ENCODE results near the gene EFHD2.

The EFHD2 gene

GRCh38 chr1:15436881-15437442, 27.3 kb downstream of the EFHD2 start:
- peaks cover 0 to 3% of the 10 kb centered on the region in 2 donors for H3K9me3 ChIP-seq (replicated peaks in 1 of 2; ENCODE audit: control insufficient read depth in 2 of 2, insufficient read depth in 1 of 2, low read depth in 1 of 2, low read length in 2 of 2)
- no peak overlapping the region for H3K4ac ChIP-seq (ENCODE audit: low read length)
- H2BK120ac ChIP-seq (ENCODE audit: low read depth, low read length): no peak overlapping the region
- no peaks in the 10 kb centered on the region for H3K79me1 ChIP-seq (ENCODE audit: low read depth, low read length)
- no peak overlapping the region for H2BK12ac ChIP-seq (ENCODE audit: low read length)
- no peak overlapping the region for H3K14ac ChIP-seq (ENCODE audit: low read length)
- H2BK15ac ChIP-seq (ENCODE audit: low read length): no peak overlapping the region
- no peak overlapping the region for H2AFZ ChIP-seq (ENCODE audit: low read length)
- H3K36me3 ChIP-seq (replicated peaks in 1 of 2; ENCODE audit: control insufficient read depth in 2 of 2, insufficient read depth in 2 of 2, low read length in 2 of 2): no peaks in the 10 kb centered on the region
- H3K4me1 ChIP-seq (ENCODE audit: control insufficient read depth in 2 of 2, insufficient read depth in 1 of 2, low read depth in 1 of 2, low read length in 2 of 2): no peaks in the 10 kb centered on the region
- H2AK5ac ChIP-seq (ENCODE audit: low read depth, low read length): no peak overlapping the region
- no peak overlapping the region for H3K23ac ChIP-seq (ENCODE audit: low read depth, low read length, poor library complexity)
- no CpG with 5 or more reads among the region's 6 CpGs for WGBS, 2 donors (ENCODE audit: extremely low coverage in 2 of 2, insufficient read length in 2 of 2, insufficient replicate concordance in 1 of 2)
- H3K9ac ChIP-seq (ENCODE audit: low read depth, low read length, poor library complexity): no peak overlapping the region
- no peak overlapping the region for H3K4me2 ChIP-seq (ENCODE audit: insufficient read depth, low read length, poor library complexity, severe bottlenecking)
- H4K91ac ChIP-seq (ENCODE audit: low read depth, low read length, poor library complexity): no peak overlapping the region
- peak overlapping the region in 1 of 2 donors; percentile 38 for H3K4me3 ChIP-seq (ENCODE audit: low read length in 2 of 2)
- no peak for DNase-seq (ENCODE audit: low spot score)
- H2BK5ac ChIP-seq (ENCODE audit: low read length): no peak overlapping the region
- peaks cover 0 to 2% (median 0%) of the 10 kb centered on the region in 3 experiments for H3K27me3 ChIP-seq (ENCODE audit: control insufficient read depth in 3 of 3, insufficient read depth in 3 of 3, low read depth in 1 of 3, low read length in 3 of 3)
- H4K8ac ChIP-seq (ENCODE audit: low read depth, low read length): no peak overlapping the region
- no peak overlapping the region for H3K18ac ChIP-seq (ENCODE audit: low read length)
- H3K27ac ChIP-seq (replicated peaks; ENCODE audit: low read length): no peak overlapping the region

- Histone ChIP-seq H3K23ac (ENCODE audit: low read depth, low read length, poor library complexity) (no peak overlapping the region), H4K91ac (ENCODE audit: low read depth, low read length, poor library complexity) (no peak overlapping the region), H3K9me3 (replicated peaks in 1 of 2; ENCODE audit: control insufficient read depth in 2 of 2, insufficient read depth in 1 of 2, low read depth in 1 of 2, low read length in 2 of 2) (peaks cover 0 to 3% of the 10 kb centered on the region in 2 donors), H3K4me3 (ENCODE audit: low read length in 2 of 2) (no peak overlapping the region), H3K4ac (ENCODE audit: low read length) (no peak overlapping the region), H3K18ac (ENCODE audit: low read length) (no peak overlapping the region), H3K79me1 (ENCODE audit: low read depth, low read length) (no peaks in the 10 kb centered on the region), H3K9ac (ENCODE audit: low read depth, low read length, poor library complexity) (no peak overlapping the region), H2AFZ (ENCODE audit: low read length) (no peak overlapping the region), H3K27ac (replicated peaks; ENCODE audit: low read length) (no peak overlapping the region), H3K36me3 (replicated peaks in 1 of 2; ENCODE audit: control insufficient read depth in 2 of 2, insufficient read depth in 2 of 2, low read length in 2 of 2) (no peaks in the 10 kb centered on the region), H3K27me3 (ENCODE audit: control insufficient read depth in 3 of 3, insufficient read depth in 3 of 3, low read depth in 1 of 3, low read length in 3 of 3) (peaks cover 0 to 14% (median 0%) of the 10 kb centered on the region in 3 experiments), H2BK120ac (ENCODE audit: low read depth, low read length) (no peak overlapping the region), H4K8ac (ENCODE audit: low read depth, low read length) (no peak overlapping the region), H3K14ac (ENCODE audit: low read length) (no peak overlapping the region), H3K4me2 (ENCODE audit: insufficient read depth, low read length, poor library complexity, severe bottlenecking) (no peak overlapping the region), H2BK12ac (ENCODE audit: low read length) (no peak overlapping the region), H2AK5ac (ENCODE audit: low read depth, low read length) (no peak overlapping the region), H2BK5ac (ENCODE audit: low read length) (no peak overlapping the region), H3K4me1 (ENCODE audit: control insufficient read depth in 2 of 2, insufficient read depth in 1 of 2, low read depth in 1 of 2, low read length in 2 of 2) (no peaks in the 10 kb centered on the region), H2BK15ac (ENCODE audit: low read length) (no peak overlapping the region)
- WGBS, 2 donors (ENCODE audit: extremely low coverage in 2 of 2, insufficient read length in 2 of 2, insufficient replicate concordance in 1 of 2): no CpG with 5 or more reads among the region's 14 CpGs
- DNase-seq (ENCODE audit: low spot score): no peak
These were observed 29.6 kb downstream of the EFHD2 start for GRCh38 chr1:15439325-15439724.

GRCh38 chr1:15440357-15440756, 30.7 kb downstream of the EFHD2 start:
- peaks cover 0 to under 1% of the 10 kb centered on the region in 2 donors for H3K9me3 ChIP-seq (replicated peaks in 1 of 2; ENCODE audit: control insufficient read depth in 2 of 2, insufficient read depth in 1 of 2, low read depth in 1 of 2, low read length in 2 of 2)
- H3K9ac ChIP-seq (ENCODE audit: low read depth, low read length, poor library complexity): no peak overlapping the region
- H3K4ac ChIP-seq (ENCODE audit: low read length): no peak overlapping the region
- no peak overlapping the region for H2AFZ ChIP-seq (ENCODE audit: low read length)
- no CpG with 5 or more reads among the region's 13 CpGs for WGBS, 2 donors (ENCODE audit: extremely low coverage in 2 of 2, insufficient read length in 2 of 2, insufficient replicate concordance in 1 of 2)
- no peak overlapping the region for H2BK5ac ChIP-seq (ENCODE audit: low read length)
- peak overlapping the region; percentile 92 for H3K14ac ChIP-seq (ENCODE audit: low read length)
- H2BK12ac ChIP-seq (ENCODE audit: low read length): no peak overlapping the region
- H3K27ac ChIP-seq (replicated peaks; ENCODE audit: low read length): no peak overlapping the region
- H4K91ac ChIP-seq (ENCODE audit: low read depth, low read length, poor library complexity): no peak overlapping the region
- peaks cover 0 to 19% (median 0%) of the 10 kb centered on the region in 3 experiments for H3K27me3 ChIP-seq (ENCODE audit: control insufficient read depth in 3 of 3, insufficient read depth in 3 of 3, low read depth in 1 of 3, low read length in 3 of 3)
- H3K79me1 ChIP-seq (ENCODE audit: low read depth, low read length): no peaks in the 10 kb centered on the region
- no peaks in the 10 kb centered on the region for H3K36me3 ChIP-seq (replicated peaks in 1 of 2; ENCODE audit: control insufficient read depth in 2 of 2, insufficient read depth in 2 of 2, low read length in 2 of 2)
- no peak overlapping the region for H2BK120ac ChIP-seq (ENCODE audit: low read depth, low read length)
- DNase-seq (ENCODE audit: low spot score): no peak
- H2BK15ac ChIP-seq (ENCODE audit: low read length): no peak overlapping the region
- H4K8ac ChIP-seq (ENCODE audit: low read depth, low read length): no peak overlapping the region
- H3K18ac ChIP-seq (ENCODE audit: low read length): peak overlapping the region; percentile 86
- peak overlapping the region; percentile 94 for H3K23ac ChIP-seq (ENCODE audit: low read depth, low read length, poor library complexity)
- no peak overlapping the region for H3K4me2 ChIP-seq (ENCODE audit: insufficient read depth, low read length, poor library complexity, severe bottlenecking)
- no peak overlapping the region for H2AK5ac ChIP-seq (ENCODE audit: low read depth, low read length)
- H3K4me3 ChIP-seq (ENCODE audit: low read length in 2 of 2): no peak overlapping the region
- H3K4me1 ChIP-seq (ENCODE audit: control insufficient read depth in 2 of 2, insufficient read depth in 1 of 2, low read depth in 1 of 2, low read length in 2 of 2): no peaks in the 10 kb centered on the region

GRCh38 chr1:15441247-15441646, 31.6 kb downstream of the EFHD2 start:
- no peak for DNase-seq (ENCODE audit: low spot score)
- H3K9ac ChIP-seq (ENCODE audit: low read depth, low read length, poor library complexity): no peak overlapping the region
- H2BK15ac ChIP-seq (ENCODE audit: low read length): no peak overlapping the region
- H4K8ac ChIP-seq (ENCODE audit: low read depth, low read length): no peak overlapping the region
- H3K4me2 ChIP-seq (ENCODE audit: insufficient read depth, low read length, poor library complexity, severe bottlenecking): no peak overlapping the region
- no peak overlapping the region for H3K23ac ChIP-seq (ENCODE audit: low read depth, low read length, poor library complexity)
- no peak overlapping the region for H2BK5ac ChIP-seq (ENCODE audit: low read length)
- H3K27ac ChIP-seq (replicated peaks; ENCODE audit: low read length): no peak overlapping the region
- no peak overlapping the region for H2BK120ac ChIP-seq (ENCODE audit: low read depth, low read length)
- no peak overlapping the region for H2AK5ac ChIP-seq (ENCODE audit: low read depth, low read length)
- H3K79me1 ChIP-seq (ENCODE audit: low read depth, low read length): no peaks in the 10 kb centered on the region
- H3K4me3 ChIP-seq (ENCODE audit: low read length in 2 of 2): no peak overlapping the region
- no peaks in the 10 kb centered on the region for H3K4me1 ChIP-seq (ENCODE audit: control insufficient read depth in 2 of 2, insufficient read depth in 1 of 2, low read depth in 1 of 2, low read length in 2 of 2)
- H3K4ac ChIP-seq (ENCODE audit: low read length): no peak overlapping the region
- H3K9me3 ChIP-seq (replicated peaks in 1 of 2; ENCODE audit: control insufficient read depth in 2 of 2, insufficient read depth in 1 of 2, low read depth in 1 of 2, low read length in 2 of 2): no peaks in the 10 kb centered on the region
- H3K18ac ChIP-seq (ENCODE audit: low read length): no peak overlapping the region
- no peak overlapping the region for H4K91ac ChIP-seq (ENCODE audit: low read depth, low read length, poor library complexity)
- H3K36me3 ChIP-seq (replicated peaks in 1 of 2; ENCODE audit: control insufficient read depth in 2 of 2, insufficient read depth in 2 of 2, low read length in 2 of 2): no peaks in the 10 kb centered on the region
- H3K27me3 ChIP-seq (ENCODE audit: control insufficient read depth in 3 of 3, insufficient read depth in 3 of 3, low read depth in 1 of 3, low read length in 3 of 3): peaks cover 0 to 19% (median 0%) of the 10 kb centered on the region in 3 experiments
- H2AFZ ChIP-seq (ENCODE audit: low read length): no peak overlapping the region
- no CpG with 5 or more reads among the region's 6 CpGs for WGBS, 2 donors (ENCODE audit: extremely low coverage in 2 of 2, insufficient read length in 2 of 2, insufficient replicate concordance in 1 of 2)
- H3K14ac ChIP-seq (ENCODE audit: low read length): no peak overlapping the region
- no peak overlapping the region for H2BK12ac ChIP-seq (ENCODE audit: low read length)

Data from neuronal stem cell (in vitro differentiated cells).